ENCODE results near the gene WRAP73. TPM values are rescaled to one million over a fixed set of nuclear protein-coding genes. Genes with fewer than 3 reads are reported as not detected.

Gene WRAP73
- total RNA-seq, 2 experiments from 2014 or later: 22.3 to 22.7 TPM

DNA sequence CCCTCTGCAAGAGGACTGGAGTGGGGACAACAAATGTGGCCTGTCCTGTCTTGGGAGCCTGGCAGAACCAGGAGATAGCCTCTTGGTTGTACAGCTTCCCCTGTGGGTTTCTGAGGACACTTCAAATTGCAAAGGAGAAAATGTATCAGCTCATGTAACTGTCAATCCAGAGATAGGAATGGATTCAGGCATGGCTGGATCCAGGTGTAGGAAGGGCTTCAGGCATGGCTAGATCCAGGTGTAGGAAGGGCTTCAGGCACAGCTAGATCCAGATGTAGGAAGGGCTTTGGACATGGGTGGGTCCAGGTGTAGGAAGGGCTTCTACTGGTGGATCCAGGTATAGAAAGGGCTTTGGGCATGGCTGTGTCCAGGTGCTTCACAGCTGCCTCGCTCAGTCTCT lies 33.3 kb upstream of the WRAP73 start:
- DNase-seq: no peak
- H3K27ac Mint-ChIP-seq: no peak overlapping the region

DNA sequence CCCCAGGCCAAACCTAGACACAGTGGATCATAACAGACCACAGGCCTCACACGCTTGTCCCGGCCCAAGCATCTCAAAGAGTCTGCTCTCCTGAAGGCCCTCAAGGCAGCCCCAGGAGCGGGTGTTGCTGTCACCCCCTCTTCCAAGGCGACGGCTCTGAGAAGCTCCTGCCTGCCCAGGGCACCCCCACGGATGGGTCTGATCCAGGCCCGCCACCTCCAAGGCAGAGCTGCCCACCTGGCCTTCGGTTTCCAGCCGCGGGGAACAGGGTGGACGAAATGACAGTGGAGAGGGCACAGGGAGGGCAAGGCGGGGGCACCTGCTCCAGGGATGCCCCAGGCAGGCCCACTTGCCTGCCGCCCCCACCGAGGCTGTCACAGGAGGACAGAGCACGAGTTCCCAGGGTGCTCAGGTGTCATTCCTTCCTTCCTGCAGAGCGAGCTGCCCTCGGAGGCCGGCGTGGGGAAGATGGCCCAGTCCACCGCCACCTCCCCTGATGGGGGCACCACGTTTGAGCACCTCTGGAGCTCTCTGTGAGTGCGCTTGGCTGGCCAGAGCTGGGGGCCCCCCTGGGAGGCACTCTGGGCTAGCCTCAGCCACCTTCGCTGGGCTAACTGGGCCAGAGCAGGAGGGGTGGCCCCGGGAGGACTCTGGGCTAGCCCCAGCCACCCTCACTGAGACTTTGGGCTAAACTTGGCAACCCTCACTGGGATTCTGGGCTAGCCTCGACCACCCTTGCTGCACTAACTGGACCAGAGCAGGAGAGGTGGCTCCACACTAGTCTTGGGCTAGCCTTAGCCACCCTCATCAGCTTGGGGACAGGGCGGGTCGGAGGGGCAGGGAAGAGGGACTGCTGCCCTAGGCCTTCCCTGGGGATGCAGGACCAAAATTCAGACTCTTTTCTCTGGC lies 32.2 kb upstream of the WRAP73 start:
- TF ChIP-seq, protein P1, sequence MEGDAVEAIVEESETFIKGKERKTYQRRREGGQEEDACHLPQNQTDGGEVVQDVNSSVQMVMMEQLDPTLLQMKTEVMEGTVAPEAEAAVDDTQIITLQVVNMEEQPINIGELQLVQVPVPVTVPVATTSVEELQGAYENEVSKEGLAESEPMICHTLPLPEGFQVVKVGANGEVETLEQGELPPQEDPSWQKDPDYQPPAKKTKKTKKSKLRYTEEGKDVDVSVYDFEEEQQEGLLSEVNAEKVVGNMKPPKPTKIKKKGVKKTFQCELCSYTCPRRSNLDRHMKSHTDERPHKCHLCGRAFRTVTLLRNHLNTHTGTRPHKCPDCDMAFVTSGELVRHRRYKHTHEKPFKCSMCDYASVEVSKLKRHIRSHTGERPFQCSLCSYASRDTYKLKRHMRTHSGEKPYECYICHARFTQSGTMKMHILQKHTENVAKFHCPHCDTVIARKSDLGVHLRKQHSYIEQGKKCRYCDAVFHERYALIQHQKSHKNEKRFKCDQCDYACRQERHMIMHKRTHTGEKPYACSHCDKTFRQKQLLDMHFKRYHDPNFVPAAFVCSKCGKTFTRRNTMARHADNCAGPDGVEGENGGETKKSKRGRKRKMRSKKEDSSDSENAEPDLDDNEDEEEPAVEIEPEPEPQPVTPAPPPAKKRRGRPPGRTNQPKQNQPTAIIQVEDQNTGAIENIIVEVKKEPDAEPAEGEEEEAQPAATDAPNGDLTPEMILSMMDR (IDR thresholded peaks at IDR 0.05): no peak

More for the DNA sequence above, 33.3 kb upstream of the WRAP73 start:
- Histone ChIP-seq H3K4me3 (ENCODE audit: low read length) (no peak overlapping the region), H3K4me1 (ENCODE audit: insufficient read depth, low read length) (peaks cover 14% of the 10 kb centered on the region), H3K27ac (ENCODE audit: low read depth in 1 of 2, low read length in 2 of 2) (no peak overlapping the region), H3K9me3 (ENCODE audit: control insufficient read depth in 1 of 2, insufficient read depth in 1 of 2, low read length in 2 of 2) (peaks cover 0 to 8% of the 10 kb centered on the region in 2 experiments), H3K27me3 (ENCODE audit: control insufficient read depth in 1 of 2, insufficient read depth in 2 of 2, low read length in 2 of 2) (no peaks in the 10 kb centered on the region), H3K36me3 (ENCODE audit: insufficient read depth, low read length) (no peaks in the 10 kb centered on the region)
- H3K4me3 Mint-ChIP-seq: no peak overlapping the region
- ATAC-seq (ENCODE audit: poor library complexity): no peak
- POLR2A ChIA-PET: no interaction called here
- TF ChIP-seq, protein P1 (IDR thresholded peaks at IDR 0.05): no peak
- no peaks in the 10 kb centered on the region for H3K36me3 Mint-ChIP-seq (ENCODE audit: low read depth)
- CTCF ChIA-PET: no interaction called here
- intact Hi-C loops (cut with DNase I, micrococcal nuclease): no loop called here
- H3K27me3 Mint-ChIP-seq: peaks cover 12% of the 10 kb centered on the region
- H3K4me1 Mint-ChIP-seq (ENCODE audit: low read depth): peaks cover 14% of the 10 kb centered on the region
- no peaks in the 10 kb centered on the region for H3K9me3 Mint-ChIP-seq

DNA sequence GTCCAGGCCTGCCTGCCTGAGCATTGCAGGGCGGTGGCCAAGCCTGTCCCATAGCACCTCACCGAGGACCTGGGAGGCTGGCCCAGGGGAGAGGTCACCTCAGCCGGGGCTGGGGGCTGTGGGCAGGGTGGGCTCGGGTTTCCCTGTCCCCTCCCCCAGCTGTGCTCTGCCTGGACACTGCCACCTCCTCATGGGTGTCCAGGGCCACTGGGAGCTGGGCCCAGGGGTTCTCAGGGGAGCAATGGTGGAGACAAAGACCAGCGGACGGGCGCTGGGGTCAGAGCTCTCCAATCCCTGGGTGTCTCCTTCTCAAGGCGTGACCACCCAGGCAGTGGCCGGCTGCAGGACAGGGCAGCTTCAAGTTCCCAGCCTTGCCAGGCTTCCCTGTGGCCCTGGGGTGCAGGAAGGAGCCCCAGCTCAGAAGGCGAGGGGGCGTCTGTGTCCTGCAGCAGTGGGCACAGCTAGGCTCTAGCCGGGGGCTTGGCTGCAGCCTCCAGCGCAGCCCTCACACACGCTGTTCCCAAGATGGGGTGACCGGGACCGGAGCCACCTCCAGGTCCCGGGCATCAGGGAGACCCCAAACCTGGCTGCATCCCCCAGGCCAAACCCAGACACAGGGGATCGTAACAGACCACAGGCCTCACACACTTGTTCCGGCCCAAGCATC lies 31.5 kb upstream of the WRAP73 start:
- Mint-ChIP-seq H3K27ac (no peak overlapping the region), H3K4me3 (no peak overlapping the region), H3K27me3 (peaks cover 12% of the 10 kb centered on the region), H3K36me3 (ENCODE audit: low read depth) (no peaks in the 10 kb centered on the region), H3K4me1 (ENCODE audit: low read depth) (peaks cover 26% of the 10 kb centered on the region), H3K9me3 (no peaks in the 10 kb centered on the region)
- no peak for DNase-seq
- ChIA-PET POLR2A (no interaction called here), CTCF (no interaction called here)
- Histone ChIP-seq H3K27ac (ENCODE audit: low read depth in 1 of 2, low read length in 2 of 2) (no peak overlapping the region), H3K9me3 (ENCODE audit: control insufficient read depth in 1 of 2, insufficient read depth in 1 of 2, low read length in 2 of 2) (peaks cover 0 to 8% of the 10 kb centered on the region in 2 experiments), H3K4me1 (ENCODE audit: insufficient read depth, low read length) (peaks cover 32% of the 10 kb centered on the region), H3K27me3 (ENCODE audit: control insufficient read depth in 1 of 2, insufficient read depth in 2 of 2, low read length in 2 of 2) (no peaks in the 10 kb centered on the region), H3K36me3 (ENCODE audit: insufficient read depth, low read length) (no peaks in the 10 kb centered on the region), H3K4me3 (ENCODE audit: low read length) (no peak overlapping the region)
- intact Hi-C loops (cut with DNase I, micrococcal nuclease): no loop called here
- TF ChIP-seq, protein P1 (IDR thresholded peaks at IDR 0.05): no peak
- no peak for ATAC-seq (ENCODE audit: poor library complexity)

More for the DNA sequence above, 32.2 kb upstream of the WRAP73 start:
- H3K4me3 ChIP-seq (ENCODE audit: low read length): no peak overlapping the region
- H3K27me3 Mint-ChIP-seq: peaks cover 12% of the 10 kb centered on the region
- H3K27ac Mint-ChIP-seq: no peak overlapping the region
- H3K4me1 Mint-ChIP-seq (ENCODE audit: low read depth): peaks cover 24% of the 10 kb centered on the region
- no peaks in the 10 kb centered on the region for H3K36me3 ChIP-seq (ENCODE audit: insufficient read depth, low read length)
- ATAC-seq (ENCODE audit: poor library complexity) (no peak), DNase-seq (no peak)
- H3K9me3 Mint-ChIP-seq: no peaks in the 10 kb centered on the region
- intact Hi-C loops (cut with DNase I, micrococcal nuclease): no loop called here
- H3K4me3 Mint-ChIP-seq: no peak overlapping the region
- CTCF ChIA-PET: no interaction called here
- H3K27ac ChIP-seq (ENCODE audit: low read depth in 1 of 2, low read length in 2 of 2): no peak overlapping the region
- no peaks in the 10 kb centered on the region for H3K36me3 Mint-ChIP-seq (ENCODE audit: low read depth)
- peaks cover 0 to 8% of the 10 kb centered on the region in 2 experiments for H3K9me3 ChIP-seq (ENCODE audit: control insufficient read depth in 1 of 2, insufficient read depth in 1 of 2, low read length in 2 of 2)
- H3K27me3 ChIP-seq (ENCODE audit: control insufficient read depth in 1 of 2, insufficient read depth in 2 of 2, low read length in 2 of 2): no peaks in the 10 kb centered on the region
- POLR2A ChIA-PET: no interaction called here
- H3K4me1 ChIP-seq (ENCODE audit: insufficient read depth, low read length): peaks cover 24% of the 10 kb centered on the region
